Activated CD4-positive, alpha-beta T cell treated with anti-CD3 and anti-CD28 coated beads for 24 hours (primary cell): ENCODE data around the gene CCR7.
A peak's percentile ranks its signal among the peaks of the same experiment; 100 is the strongest.

Experiments
- DNase-seq, 2 donors: peaks; one replicate each; pipeline ENCODE4 v3.0.0-alpha.2; 2020; ENCODE audit warnings: low read depth in 2 of 2

The CCR7 gene

DNA sequence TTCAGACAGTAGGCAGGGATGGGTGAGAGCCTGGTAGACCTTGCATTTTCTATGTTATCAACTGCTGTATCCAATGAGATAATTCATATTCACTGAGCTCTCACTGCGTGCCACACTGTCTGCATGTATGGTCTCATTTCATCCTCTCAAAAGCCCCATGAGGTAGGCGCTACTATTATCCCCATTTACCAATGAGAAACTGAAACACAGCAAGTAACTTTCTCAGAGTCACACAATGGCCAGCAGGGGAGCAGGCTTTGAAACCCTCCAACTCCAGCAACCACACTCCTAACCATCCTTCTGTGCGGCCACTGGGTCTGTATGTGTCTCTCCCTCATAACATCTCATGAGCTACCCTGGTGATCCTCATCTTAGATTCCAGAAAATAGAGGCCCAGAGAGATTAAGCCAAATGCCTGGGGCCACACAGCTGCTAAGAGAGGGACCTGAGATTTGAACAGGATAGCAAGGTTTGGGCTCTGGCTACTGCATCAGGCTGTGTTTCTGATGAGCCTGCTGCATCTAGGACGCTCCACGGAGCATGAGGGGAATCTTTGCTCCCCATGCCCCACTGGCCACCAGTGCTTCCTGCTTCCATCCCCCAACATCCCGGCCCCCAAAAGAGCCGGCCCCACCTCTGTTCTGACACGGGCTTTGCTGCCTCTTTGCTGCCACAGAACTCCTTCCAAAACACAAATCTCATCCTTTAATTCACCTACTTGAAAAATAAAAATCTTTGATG is 3.2 kb downstream of the CCR7 start:
- DNase-seq = no peak

DNA sequence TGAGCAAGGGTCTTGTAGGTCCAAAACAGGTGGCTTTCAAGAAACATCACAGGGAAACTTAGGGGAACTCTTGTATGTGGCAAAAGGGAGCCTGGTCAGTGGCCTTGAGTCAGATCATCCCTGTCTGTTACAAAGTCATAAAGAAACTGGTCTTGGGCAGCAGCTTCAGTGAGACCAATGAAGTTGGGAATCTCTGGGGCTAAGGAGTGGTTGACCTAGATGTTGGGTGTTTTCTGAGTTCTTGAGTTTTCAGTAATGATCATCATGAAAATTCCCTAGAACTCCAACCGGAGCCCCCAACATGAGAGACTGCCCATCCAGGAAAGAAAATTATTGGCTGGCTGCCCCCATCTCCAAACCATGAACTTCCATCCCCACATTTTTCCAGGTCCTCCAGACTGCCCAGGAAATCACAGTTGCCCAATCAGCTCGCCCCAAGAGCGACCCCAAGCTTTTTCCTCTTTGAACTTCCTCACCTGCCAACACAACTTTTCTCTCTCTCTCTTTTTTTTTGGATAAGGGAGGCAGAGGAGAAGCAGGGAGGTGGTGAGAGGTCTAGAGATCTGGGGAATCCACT is 3.9 kb downstream of the CCR7 start:
- DNase-seq = no peak

DNA sequence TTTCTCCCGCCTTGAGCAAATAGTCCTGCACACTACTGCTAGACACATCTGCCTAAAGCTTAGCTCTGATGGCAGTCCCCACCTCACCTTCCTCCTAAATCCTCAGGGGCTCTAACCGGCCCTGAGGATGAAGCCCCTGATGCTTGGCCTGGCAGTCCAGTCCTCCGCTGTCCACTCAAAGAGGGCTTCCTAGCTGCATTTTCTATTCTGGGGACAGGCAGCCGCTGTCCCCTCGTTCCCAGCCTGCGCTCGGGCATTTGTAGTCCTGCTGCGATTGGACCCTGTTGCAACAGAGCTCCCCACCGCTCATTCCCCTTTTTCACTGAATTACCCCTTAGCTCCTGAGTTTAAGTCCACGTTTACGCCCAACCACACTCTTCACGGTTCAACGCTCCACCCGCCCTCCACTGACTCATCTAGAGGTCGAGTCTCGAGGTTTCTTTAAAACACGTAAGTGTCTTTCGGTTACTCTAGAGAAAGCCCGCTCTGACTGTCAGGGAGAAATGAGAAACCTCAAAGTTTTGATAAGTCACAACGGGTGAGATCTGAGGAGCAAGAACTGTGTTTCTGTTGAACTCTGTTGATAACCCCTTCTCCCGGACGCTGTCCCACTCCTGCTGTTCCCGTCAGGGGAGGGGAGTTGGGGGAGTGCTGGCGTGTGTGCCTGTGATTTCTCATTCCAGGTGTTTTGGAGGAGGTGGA is 4.5 kb downstream of the CCR7 start:
- peak; percentile 66 to 70 for DNase-seq

DNA sequence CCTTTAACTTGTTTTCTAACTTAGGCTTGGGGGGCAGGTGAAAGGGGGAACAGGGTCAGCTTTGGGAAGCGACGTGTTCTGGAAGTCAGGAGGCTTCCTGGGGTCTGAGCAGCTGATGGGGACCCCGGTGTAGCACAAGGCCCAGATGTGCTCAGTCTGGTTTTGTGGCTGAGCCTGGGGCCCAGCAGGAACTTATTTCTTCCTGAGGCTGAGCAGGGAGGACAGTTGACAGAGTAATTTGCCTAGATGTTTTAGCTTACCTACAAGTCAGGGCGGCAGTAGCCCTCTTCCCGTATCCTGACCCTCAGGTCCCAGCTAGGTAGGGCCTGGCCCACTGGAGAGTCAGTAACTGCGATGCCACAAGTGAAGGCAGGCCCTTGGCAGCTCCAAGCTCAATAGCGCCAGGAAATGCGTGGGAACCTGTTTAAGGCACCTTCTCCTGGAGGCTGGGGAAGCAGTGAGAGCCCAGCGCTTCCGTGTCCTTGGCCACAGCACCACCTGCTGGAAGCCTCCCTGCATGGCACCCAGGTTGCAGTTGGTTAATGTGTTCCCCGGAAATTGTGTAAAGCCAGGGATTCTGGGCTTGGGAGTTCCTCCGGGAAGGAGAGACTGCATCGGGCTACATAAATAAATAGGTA is 5.2 kb downstream of the CCR7 start:
- DNase-seq = peak; percentile 73 to 81

DNA sequence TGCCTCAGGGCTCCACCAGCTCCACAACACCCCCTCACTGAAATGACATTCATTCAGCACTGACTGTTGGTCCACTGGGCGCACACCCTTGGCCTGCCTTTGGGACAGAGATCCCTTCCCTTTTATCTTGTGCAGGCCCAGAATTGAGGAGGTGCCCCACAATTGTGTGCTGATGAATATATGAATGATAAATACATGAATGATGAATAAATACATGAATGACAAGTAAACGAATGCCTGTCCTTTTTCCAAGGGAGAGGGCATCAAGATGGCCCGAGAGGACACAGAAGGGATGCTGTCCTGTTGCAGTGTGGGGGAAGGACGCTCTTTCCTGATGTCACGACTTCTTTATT is 5.7 kb downstream of the CCR7 start:
- DNase-seq = no peak

DNA sequence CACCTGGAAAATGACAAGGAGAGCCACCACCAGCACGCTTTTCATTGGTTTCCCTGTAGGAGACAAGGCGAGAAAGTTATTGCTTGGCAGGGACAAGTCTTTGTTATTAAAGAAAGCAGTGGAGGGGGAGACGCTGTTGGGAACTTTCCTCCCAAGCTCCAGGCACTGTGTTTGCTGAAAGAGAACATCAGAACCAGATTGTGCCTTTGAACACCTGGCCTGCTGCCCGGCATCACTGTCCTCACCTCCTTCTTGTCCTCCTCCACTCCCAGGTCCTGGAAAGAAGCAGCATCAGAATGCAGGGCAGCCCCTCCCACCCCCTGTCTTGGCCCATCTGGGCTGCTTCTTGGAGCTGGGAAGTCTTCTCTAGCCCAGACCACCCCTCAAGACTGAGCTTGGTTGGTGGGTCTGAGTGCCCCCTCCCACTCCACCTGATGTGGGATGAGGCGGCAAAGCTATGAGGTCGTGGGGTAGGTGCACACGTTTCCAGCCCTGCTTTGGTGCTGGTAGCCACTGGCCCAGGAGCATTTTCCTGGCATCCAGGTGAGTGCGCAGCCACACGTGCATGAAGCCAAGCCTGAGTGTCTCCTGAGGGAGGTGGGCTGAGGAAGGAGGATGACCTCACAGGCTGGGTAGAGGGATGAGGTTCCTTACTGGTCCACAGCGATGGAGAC is 6.2 kb downstream of the CCR7 start:
- DNase-seq = no peak

DNA sequence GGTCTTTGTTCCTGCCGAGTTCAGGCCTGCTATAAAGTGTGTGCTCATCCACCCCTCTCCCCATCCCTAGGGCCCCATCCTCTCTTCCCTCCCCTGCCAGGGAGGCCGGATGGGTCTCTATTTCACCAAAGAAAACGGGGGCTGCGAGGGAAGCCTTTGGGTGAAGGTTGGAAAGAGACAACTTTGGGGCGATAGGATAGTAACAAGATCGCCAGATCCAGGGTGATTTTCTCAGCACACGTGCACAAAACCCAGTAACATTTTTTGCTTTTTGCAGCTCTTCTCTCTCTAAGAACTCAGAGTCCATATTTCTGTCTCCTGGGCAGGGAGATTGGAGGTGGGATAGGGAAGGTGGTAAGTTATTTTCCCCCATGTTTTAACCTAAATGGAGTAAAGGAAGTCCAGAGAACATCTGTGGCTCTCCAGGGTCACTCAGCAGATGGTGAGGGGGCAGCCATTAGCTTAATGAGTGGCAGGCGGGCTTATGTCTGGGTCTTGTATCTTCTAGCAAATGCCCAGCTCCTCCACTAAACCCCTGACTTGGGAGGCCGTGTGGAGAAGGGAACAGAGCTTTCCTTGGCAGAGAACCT is 6.9 kb downstream of the CCR7 start:
- DNase-seq = no peak

DNA sequence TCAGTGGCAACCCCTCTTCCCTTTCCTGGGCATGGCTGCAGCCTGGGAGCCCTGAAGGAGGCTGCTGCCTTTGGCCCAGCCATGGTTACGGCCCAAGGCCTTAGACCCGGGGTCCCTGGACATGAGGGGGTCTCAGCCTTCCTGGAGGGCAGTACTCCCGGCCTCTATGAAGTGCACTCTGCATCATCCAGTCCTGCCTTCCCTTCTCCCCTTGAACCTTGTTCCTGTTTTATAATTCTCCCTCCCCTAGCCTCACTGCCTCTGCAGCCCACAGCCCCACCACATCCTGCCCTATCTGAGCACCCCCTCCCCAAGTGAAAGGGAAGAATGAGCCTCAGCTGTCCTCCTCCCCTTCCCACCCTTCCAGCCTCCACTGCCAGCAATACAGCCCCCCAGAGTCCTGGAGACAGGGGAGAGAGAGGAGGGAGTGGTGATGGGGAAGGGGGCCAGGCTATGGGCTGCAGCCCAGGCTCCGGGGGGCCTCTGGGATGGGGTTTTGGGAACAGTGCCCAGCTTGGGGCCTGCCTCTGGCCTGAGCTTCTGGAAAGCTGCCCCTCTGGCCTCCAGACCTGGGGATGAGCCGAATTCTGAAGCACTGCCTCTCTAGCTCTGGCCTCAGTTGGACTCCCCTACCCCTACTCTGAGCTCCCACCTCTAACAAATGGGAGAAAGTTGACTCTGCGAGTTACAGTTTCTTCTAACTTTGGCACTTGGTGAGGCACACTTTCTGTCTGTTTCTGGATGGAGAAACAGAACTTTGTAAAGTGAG is 7.6 kb downstream of the CCR7 start:
- DNase-seq = no peak

DNA sequence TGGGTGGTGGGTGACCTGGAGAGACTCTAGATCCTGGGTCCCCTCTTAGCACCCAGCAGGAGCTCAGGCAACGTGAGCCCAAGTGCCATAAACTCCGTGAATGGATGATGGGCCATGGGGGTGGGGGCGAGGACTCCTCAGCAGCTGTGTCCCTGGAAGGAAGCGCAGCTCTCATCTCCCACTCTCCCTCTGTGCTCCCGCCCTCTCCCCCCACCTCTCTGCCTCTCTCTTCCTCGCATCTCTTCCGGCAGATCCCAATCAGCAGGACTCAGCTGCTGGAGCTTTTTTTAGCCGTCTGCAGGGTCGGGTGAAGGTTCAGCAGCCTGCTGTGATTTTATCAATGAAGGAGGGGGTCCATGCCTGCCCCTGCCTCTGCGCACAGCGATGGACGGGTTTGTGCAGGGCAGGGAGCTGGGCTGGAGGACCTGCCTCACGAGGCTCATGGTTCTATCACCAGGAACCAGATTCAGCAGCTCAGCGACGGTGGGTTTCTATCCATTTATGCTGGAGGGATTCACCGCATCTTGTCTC is 8.3 kb downstream of the CCR7 start:
- DNase-seq = no peak

DNA sequence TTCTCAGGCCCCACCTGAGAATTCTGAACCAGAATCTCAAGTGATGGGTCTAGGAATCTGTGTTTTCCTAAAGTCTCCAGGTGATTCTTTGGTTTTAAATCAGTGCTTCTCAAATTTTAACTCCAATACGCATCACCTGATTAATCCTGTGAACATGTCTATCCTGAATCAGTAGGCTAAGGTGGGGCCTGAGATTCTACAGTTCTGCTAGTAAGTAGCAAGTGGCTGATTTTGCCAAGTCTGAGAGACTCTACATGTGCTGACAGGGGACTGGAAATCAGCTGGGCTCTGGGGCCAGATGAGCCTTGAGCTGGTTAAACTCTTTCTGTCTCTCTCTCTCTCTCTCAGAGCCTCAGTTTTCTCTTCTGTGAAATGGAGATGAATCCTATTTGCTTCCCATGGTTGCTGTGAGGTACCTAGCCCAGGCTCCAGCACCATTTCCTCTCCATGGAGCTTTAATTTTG is 9.0 kb downstream of the CCR7 start:
- DNase-seq = no peak

DNA sequence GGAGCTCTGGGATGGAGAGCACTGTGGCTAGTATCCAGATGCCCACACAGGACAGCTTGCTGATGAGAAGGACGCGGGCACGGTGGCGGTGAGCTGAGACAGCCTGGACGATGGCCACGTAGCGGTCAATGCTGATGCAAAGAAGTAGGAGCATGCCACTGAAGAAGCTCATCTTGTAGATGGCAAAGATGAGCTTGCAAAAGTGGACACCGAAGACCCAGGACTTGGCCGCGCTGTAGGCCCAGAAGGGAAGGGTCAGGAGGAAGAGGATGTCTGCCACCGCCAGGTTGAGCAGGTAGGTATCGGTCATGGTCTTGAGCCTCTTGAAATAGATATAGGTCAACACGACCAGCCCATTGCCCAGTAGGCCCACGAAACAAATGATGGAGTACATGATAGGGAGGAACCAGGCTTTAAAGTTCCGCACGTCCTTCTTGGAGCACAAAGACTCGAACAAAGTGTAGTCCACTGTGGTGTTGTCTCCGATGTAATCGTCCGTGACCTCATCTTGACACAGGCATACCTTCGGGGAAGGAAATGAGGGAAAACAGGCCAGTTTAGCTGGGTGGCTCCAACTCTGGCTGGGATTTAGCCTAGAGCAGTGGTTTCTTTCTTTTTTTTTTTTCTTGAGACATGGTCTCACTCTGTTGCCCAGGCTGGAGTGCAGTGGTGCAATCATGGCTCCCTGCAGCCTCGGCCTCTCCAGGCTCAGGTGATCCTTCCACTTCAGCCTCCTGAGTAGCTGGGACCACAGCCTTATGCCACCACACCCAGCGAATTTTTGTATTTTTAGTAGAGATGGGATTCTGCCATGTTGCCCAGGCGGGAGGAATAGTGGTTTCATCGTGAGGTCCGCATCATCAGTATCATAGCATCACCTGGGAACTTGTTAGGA is 9.7 kb downstream of the CCR7 start:
- DNase-seq = no peak

DNA sequence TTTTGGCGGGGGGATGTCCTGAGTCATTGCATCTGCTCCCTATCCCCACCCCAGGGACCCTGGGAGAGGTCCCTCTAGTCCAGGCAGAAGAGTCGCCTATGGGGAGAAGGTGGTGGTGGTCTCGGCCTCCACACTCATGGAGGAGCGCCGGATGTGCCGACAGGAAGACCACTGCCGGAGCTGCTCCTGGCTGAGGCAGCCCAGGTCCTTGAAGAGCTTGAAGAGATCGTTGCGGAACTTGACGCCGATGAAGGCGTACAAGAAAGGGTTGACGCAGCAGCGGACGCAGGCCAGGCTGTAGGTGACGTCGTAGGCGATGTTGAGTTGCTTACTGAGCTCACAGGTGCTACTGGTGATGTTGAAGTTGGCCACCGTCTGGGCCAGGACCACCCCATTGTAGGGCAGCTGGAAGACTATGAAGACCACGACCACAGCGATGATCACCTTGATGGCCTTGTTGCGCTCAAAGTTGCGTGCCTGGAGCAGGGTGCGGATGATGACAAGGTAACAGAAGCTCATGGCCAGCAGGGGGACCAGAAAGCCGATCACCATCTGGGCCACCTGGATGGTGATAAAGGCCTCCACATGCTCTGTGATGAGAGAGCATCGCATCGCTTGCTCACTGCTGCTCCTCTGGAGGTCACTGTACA is 10.5 kb downstream of the CCR7 start:
- no peak for DNase-seq

DNA sequence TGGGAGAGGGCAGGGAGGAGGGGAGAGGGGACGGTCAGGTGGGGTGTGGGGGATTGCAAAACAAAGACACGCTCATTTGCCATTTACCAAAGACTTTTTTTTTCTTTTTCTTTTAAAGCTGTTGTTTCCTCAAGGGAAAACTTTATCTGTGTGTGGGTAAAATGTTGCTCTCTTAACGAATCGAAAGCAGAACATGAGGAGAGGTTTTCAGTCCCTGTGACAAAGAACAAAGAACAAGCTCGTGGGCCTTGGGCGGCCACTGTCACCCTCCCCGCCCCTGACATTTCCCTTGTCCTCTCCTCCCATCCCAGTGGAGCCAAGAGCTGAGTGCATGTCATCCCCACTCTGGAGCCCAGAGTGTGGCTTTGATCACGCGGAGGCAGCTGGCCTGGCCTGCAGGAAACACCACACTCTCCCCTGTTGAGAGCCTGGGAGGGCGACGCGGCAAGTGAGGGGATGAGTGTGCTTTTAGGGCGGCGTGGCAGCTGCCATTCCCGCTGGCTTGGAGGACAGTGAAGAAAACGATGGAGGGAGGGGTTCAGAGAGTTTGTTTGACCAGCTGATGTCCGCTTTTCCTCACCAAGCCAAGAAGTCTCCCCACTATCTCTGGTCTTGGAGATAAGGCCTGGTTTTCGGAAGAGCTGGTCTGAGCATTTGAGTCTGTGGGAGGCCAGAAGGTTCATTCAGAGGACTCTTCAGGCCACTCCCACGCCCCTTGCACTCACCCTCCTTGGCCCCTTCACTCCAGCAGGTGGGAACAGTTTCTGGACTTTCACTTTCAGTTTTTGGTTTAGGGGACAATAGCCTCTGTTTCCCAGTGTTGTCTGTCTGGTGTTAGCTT is 11.4 kb downstream of the CCR7 start:
- DNase-seq = no peak

DNA sequence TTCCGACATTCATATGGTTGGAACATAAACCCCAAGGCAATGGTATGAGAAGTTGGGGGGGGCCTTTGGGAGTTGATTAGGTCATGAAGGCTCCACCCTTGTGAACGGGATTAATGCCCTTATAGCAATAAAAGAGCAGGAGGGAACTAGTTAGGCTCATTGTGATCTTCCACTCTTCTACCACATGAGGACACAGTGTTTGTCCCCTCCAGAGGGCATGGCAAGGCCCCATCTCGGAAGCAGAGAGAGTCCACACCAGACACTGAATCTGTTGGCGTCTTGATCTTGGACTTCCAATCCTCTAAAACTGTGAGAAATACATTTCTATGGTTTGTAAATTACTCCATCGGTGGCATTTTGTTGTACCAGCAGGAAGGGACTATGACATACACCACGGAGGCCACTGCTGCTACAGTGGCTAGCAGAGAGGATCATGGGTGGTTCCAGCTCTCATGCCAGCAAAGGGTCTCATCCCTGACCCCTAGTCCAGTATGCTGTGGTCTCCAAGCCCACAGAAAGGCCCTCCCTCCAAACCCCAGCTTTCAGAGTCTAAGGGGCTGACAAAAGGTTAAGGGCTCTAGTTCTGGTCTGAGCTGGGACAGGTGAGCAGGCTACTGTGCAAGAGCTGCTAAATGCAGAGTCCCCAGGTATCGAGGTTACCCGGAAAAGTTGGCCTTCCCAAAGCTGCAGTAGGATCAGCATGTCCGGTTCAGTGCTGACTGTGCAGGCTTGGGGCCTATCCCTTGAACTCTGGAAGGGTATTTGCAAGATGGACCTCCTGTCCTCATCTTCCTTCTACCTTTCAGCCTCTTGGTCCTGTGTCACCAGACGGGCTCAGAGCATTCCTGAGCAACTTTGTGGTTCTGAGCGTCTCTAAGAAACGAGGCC is 12.2 kb downstream of the CCR7 start:
- DNase-seq = no peak

DNA sequence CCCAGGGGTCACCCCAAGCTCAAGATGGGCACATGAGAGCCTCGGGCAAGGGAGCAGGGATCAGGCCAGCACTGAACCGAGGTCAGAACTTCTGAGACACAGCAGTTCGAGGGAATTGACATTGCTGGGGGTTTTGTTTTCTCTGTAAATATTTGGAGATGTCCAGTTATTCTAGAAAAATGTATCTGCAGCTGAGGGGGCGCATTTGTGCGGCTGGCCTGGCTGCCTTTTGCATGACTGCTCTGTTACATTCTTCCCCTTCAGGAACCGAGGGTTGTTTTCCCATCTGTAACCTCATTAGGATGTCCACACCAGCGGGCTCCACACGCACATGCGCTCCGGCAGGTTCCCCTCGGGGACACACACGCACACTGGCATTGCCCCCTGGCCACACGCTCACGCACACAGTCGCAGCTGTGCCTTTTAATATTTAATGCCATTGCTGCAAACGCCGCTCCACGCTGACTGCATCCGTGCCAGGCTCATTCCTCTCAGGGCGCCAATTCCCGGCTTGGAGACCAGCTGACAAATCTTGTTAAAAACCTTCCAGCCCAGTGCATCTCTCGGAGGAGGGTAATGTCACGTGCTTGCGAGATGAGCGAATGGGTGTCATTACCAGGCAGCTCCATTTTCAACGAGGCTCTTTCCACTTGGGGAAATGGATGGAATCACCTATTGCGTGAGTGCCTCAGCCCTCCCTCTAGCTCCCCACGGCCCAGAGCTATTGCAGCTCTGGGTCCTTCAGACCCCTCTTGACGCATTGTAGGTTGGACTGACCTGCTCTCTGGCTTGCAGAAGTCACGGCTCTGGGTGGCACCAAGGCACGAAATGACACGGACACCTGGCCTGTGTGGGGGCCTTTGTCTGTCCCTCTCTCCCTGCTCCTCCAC is 13.1 kb downstream of the CCR7 start:
- no peak for DNase-seq
